WTC11 (cell line): ENCODE measurements around the gene ARHGEF33. TPM values are rescaled to one million over a fixed set of nuclear protein-coding genes. Genes with fewer than 3 reads are reported as not detected.

Experiments used
- ATAC-seq: fragments of 200-7000 bp; cut with Tn5 transposase; 2 replicates; pipeline ENCODE4 v1.10.0; 2021; ENCODE audit warnings: mild to moderate bottlenecking, moderate library complexity
- CTCF ChIA-PET: fragments of 300-600 bp; sonication (Branson Sonifier 250); formaldehyde crosslinking; loops from one replicate; lab custom pipeline; 2021; ENCODE audit warnings: antibody characterized with exemption; lab: Charles Lee
- POLR2A ChIA-PET: fragments of 350-600 bp; sonication (Branson Sonifier 250); formaldehyde crosslinking; loops from one replicate; lab custom pipeline; 2021; ENCODE audit warnings: antibody characterized with exemption; lab: Charles Lee
- DNase-seq: peaks from one replicate; pipeline ENCODE4 v3.0.0; 2021; ENCODE audit warnings: low spot score
- H3K27ac Mint-ChIP-seq: 2 replicates; pipeline ENCODE4 v1.8.0; 2021; ENCODE audit warnings: mixed read lengths
- H3K27me3 Mint-ChIP-seq: 2 replicates; pipeline ENCODE4 v1.8.0; 2021; ENCODE audit warnings: low read depth, mild to moderate bottlenecking, moderate library complexity, mixed read lengths
- H3K36me3 Mint-ChIP-seq: 2 replicates; pipeline ENCODE4 v1.8.0; 2021; ENCODE audit warnings: mixed read lengths
- H3K4me1 Mint-ChIP-seq: 2 replicates; pipeline ENCODE4 v1.8.0; 2022; ENCODE audit warnings: mixed read lengths
- H3K4me3 Mint-ChIP-seq: 2 replicates; pipeline ENCODE4 v1.8.0; 2021; ENCODE audit warnings: mild to moderate bottlenecking, moderate library complexity, mixed read lengths
- H3K9me3 Mint-ChIP-seq: 2 replicates; pipeline ENCODE4 v1.8.0; 2021; ENCODE audit warnings: mixed read lengths
- CBFB ChIP-seq: sonication (generic); formaldehyde crosslinking; IDR thresholded peaks from 2 replicates; pipeline ENCODE4 v1.8.1; 2022; ENCODE audit warnings: mild to moderate bottlenecking, low read depth, missing genetic modification reagents
- CTCF ChIP-seq: fragments of 200-600 bp; IDR thresholded peaks from 2 replicates; pipeline ENCODE4 v1.8.0; 2022; ENCODE audit warnings: antibody characterized with exemption
- ESRRA ChIP-seq: sonication (generic); formaldehyde crosslinking; IDR thresholded peaks from 2 replicates; pipeline ENCODE4 v1.8.1; 2022; ENCODE audit warnings: mild to moderate bottlenecking, missing genetic modification reagents, borderline replicate concordance
- FOXJ3 ChIP-seq: sonication (generic); formaldehyde crosslinking; IDR thresholded peaks from 2 replicates; pipeline ENCODE4 v1.9.0; 2021; ENCODE audit warnings: missing genetic modification reagents, mild to moderate bottlenecking, borderline replicate concordance
- FOXK1 ChIP-seq: sonication (generic); formaldehyde crosslinking; IDR thresholded peaks from 2 replicates; pipeline ENCODE4 v1.8.0; 2022; ENCODE audit warnings: mild to moderate bottlenecking, moderate library complexity, missing genetic modification reagents
- GABPB1 ChIP-seq: sonication (generic); formaldehyde crosslinking; IDR thresholded peaks from 2 replicates; pipeline ENCODE4 v1.8.1; 2023; ENCODE audit warnings: mild to moderate bottlenecking, missing genetic modification reagents
- NFATC4 ChIP-seq: fragments of 250-450 bp; sonication (Bioruptor Pico); IDR thresholded peaks from 2 replicates; pipeline ENCODE4 v1.9.0; 2021; ENCODE audit warnings: mild to moderate bottlenecking
- NR1H2 ChIP-seq: sonication (generic); formaldehyde crosslinking; IDR thresholded peaks from 2 replicates; pipeline ENCODE4 v1.9.0; 2021; ENCODE audit warnings: mild to moderate bottlenecking, moderate library complexity, missing genetic modification reagents
- NR2C2 ChIP-seq: sonication (generic); formaldehyde crosslinking; IDR thresholded peaks from 2 replicates; pipeline ENCODE4 v1.8.0; 2022; ENCODE audit warnings: mild to moderate bottlenecking, missing genetic modification reagents
- OVOL2 ChIP-seq: fragments of 250-450 bp; sonication (Bioruptor Pico); IDR thresholded peaks from 2 replicates; pipeline ENCODE4 v1.9.0; 2021; ENCODE audit warnings: mild to moderate bottlenecking, borderline replicate concordance
- SMAD4 ChIP-seq: sonication (generic); formaldehyde crosslinking; IDR thresholded peaks from 2 replicates; pipeline ENCODE4 v1.8.0; 2022; ENCODE audit warnings: mild to moderate bottlenecking, missing genetic modification reagents
- TEAD1 ChIP-seq: sonication (generic); formaldehyde crosslinking; IDR thresholded peaks from 2 replicates; pipeline ENCODE4 v1.8.0; 2022; ENCODE audit warnings: mild to moderate bottlenecking, missing genetic modification reagents
- TEAD4 ChIP-seq: sonication (generic); formaldehyde crosslinking; IDR thresholded peaks from 2 replicates; pipeline ENCODE4 v1.8.0; 2022; ENCODE audit warnings: mild to moderate bottlenecking, missing genetic modification reagents
- USF2 ChIP-seq: sonication (generic); formaldehyde crosslinking; IDR thresholded peaks from 2 replicates; pipeline ENCODE4 v1.8.1; 2023; ENCODE audit warnings: mild to moderate bottlenecking, missing genetic modification reagents, moderate library complexity
- ZBTB21 ChIP-seq: sonication (generic); formaldehyde crosslinking; IDR thresholded peaks from 2 replicates; pipeline ENCODE4 v1.8.1; 2023; ENCODE audit warnings: mild to moderate bottlenecking, missing genetic modification reagents, borderline replicate concordance
- ZNF281 ChIP-seq: sonication (generic); formaldehyde crosslinking; IDR thresholded peaks from 2 replicates; pipeline ENCODE4 v1.8.0; 2023; ENCODE audit warnings: mild to moderate bottlenecking, missing genetic modification reagents
- ZNF512 ChIP-seq: sonication (generic); formaldehyde crosslinking; IDR thresholded peaks from 2 replicates; pipeline ENCODE4 v1.8.1; 2022; ENCODE audit warnings: missing genetic modification reagents, borderline replicate concordance
- total RNA-seq: library from RNA; stranded (reverse); gene quantifications from 3 replicates; pipeline ENCODE4 v1.2.3, GENCODE V29; 2021
- TF ChIP-seq, protein P1 (sequence below): sonication (generic); formaldehyde crosslinking; conservative IDR thresholded peaks from 2 replicates; pipeline ENCODE4 v1.8.1; 2023; ENCODE audit warnings: mild to moderate bottlenecking, low read depth, missing genetic modification reagents, moderate library complexity
- TF ChIP-seq, protein P2 (sequence below): fragments of 250-450 bp; sonication (Bioruptor Pico); IDR thresholded peaks from 2 replicates; pipeline ENCODE4 v2.1.2; 2022; ENCODE audit warnings: mild to moderate bottlenecking, moderate library complexity
- TF ChIP-seq, protein P3 (sequence below): sonication (generic); formaldehyde crosslinking; IDR thresholded peaks from 2 replicates; pipeline ENCODE4 v1.8.1; 2022; ENCODE audit warnings: mild to moderate bottlenecking, moderate library complexity, missing genetic modification reagents
- TF ChIP-seq, protein P4 (sequence below): sonication (generic); formaldehyde crosslinking; IDR thresholded peaks from 2 replicates; pipeline ENCODE4 v1.8.1; 2023; ENCODE audit warnings: mild to moderate bottlenecking, moderate library complexity, missing genetic modification reagents

The ARHGEF33 gene
- total RNA-seq, 1 experiment from 2014 or later: 0.42 TPM

GRCh38 chr2:38997781-38998180 lies 108.1 kb downstream of the ARHGEF33 start:
- ChIA-PET POLR2A (no interaction called here), CTCF (interaction anchor here (2.7 kb wide), 1 partner anchor 50 kb away, joined by 7 read pairs; no protein-coding TSS in a partner anchor)
- DNase-seq (no peak), ATAC-seq (no peak)
- no peaks in the 10 kb centered on the region for H3K27me3 Mint-ChIP-seq
- no peak overlapping the region for H3K27ac Mint-ChIP-seq
- no peak overlapping the region for H3K4me3 Mint-ChIP-seq
- H3K9me3 Mint-ChIP-seq: no peaks in the 10 kb centered on the region
- H3K4me1 Mint-ChIP-seq: peaks cover 15% of the 10 kb centered on the region
- TF ChIP-seq ESRRA (CRISPR knock-in tag) (no peak), ZNF281 (no peak), SMAD4 (CRISPR knock-in tag) (no peak)
- H3K36me3 Mint-ChIP-seq: peaks cover 36% of the 10 kb centered on the region

GRCh38 chr2:39000552-39000951 lies 110.9 kb downstream of the ARHGEF33 start:
- ATAC-seq (no peak), DNase-seq (no peak)
- TF ChIP-seq CTCF (no peak), CBFB (no peak), NFATC4 (no peak), USF2 (CRISPR knock-in tag) (no peak), ZNF512 (no peak), TEAD1 (CRISPR knock-in tag) (no peak), FOXK1 (CRISPR knock-in tag) (no peak), NR2C2 (CRISPR knock-in tag) (no peak), OVOL2 (CRISPR knock-in tag) (no peak), TEAD4 (CRISPR knock-in tag) (no peak), FOXJ3 (CRISPR knock-in tag) (no peak), ZBTB21 (CRISPR knock-in tag) (no peak), NR1H2 (no peak), GABPB1 (CRISPR knock-in tag) (no peak)
- TF ChIP-seq, protein P1, sequence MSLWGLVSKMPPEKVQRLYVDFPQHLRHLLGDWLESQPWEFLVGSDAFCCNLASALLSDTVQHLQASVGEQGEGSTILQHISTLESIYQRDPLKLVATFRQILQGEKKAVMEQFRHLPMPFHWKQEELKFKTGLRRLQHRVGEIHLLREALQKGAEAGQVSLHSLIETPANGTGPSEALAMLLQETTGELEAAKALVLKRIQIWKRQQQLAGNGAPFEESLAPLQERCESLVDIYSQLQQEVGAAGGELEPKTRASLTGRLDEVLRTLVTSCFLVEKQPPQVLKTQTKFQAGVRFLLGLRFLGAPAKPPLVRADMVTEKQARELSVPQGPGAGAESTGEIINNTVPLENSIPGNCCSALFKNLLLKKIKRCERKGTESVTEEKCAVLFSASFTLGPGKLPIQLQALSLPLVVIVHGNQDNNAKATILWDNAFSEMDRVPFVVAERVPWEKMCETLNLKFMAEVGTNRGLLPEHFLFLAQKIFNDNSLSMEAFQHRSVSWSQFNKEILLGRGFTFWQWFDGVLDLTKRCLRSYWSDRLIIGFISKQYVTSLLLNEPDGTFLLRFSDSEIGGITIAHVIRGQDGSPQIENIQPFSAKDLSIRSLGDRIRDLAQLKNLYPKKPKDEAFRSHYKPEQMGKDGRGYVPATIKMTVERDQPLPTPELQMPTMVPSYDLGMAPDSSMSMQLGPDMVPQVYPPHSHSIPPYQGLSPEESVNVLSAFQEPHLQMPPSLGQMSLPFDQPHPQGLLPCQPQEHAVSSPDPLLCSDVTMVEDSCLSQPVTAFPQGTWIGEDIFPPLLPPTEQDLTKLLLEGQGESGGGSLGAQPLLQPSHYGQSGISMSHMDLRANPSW (CRISPR knock-in tag): no peak
- TF ChIP-seq, protein P2, sequence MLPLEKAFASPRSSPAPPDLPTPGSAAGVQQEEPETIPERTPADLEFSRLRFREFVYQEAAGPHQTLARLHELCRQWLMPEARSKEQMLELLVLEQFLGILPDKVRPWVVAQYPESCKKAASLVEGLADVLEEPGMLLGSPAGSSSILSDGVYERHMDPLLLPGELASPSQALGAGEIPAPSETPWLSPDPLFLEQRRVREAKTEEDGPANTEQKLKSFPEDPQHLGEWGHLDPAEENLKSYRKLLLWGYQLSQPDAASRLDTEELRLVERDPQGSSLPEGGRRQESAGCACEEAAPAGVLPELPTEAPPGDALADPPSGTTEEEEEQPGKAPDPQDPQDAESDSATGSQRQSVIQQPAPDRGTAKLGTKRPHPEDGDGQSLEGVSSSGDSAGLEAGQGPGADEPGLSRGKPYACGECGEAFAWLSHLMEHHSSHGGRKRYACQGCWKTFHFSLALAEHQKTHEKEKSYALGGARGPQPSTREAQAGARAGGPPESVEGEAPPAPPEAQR: no peak
- TF ChIP-seq, protein P3, sequence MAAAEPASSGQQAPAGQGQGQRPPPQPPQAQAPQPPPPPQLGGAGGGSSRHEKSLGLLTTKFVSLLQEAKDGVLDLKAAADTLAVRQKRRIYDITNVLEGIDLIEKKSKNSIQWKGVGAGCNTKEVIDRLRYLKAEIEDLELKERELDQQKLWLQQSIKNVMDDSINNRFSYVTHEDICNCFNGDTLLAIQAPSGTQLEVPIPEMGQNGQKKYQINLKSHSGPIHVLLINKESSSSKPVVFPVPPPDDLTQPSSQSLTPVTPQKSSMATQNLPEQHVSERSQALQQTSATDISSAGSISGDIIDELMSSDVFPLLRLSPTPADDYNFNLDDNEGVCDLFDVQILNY (CRISPR knock-in tag): no peak
- TF ChIP-seq, protein P4, sequence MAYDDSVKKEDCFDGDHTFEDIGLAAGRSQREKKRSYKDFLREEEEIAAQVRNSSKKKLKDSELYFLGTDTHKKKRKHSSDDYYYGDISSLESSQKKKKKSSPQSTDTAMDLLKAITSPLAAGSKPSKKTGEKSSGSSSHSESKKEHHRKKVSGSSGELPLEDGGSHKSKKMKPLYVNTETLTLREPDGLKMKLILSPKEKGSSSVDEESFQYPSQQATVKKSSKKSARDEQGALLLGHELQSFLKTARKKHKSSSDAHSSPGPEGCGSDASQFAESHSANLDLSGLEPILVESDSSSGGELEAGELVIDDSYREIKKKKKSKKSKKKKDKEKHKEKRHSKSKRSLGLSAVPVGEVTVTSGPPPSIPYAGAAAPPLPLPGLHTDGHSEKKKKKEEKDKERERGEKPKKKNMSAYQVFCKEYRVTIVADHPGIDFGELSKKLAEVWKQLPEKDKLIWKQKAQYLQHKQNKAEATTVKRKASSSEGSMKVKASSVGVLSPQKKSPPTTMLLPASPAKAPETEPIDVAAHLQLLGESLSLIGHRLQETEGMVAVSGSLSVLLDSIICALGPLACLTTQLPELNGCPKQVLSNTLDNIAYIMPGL (CRISPR knock-in tag): no peak
- peaks cover 15% of the 10 kb centered on the region for H3K4me1 Mint-ChIP-seq
- H3K36me3 Mint-ChIP-seq: peaks cover 33% of the 10 kb centered on the region
- H3K27me3 Mint-ChIP-seq: no peaks in the 10 kb centered on the region
- no peak overlapping the region for H3K4me3 Mint-ChIP-seq
- ChIA-PET POLR2A (no interaction called here), CTCF (interaction anchor here (1.4 kb wide), 1 partner anchor 53 kb away, joined by 4 read pairs; no protein-coding TSS in a partner anchor)
- no peaks in the 10 kb centered on the region for H3K9me3 Mint-ChIP-seq
- no peak overlapping the region; the same call in 1 of the 2 replicates for H3K27ac Mint-ChIP-seq
